HG03460 (cell line): ENCODE data around the gene CCDC185.
"Not testable (repeated sequence)": the region's sequence is repeated elsewhere in the genome, so short reads cannot be mapped to it uniquely, and the experiment has no call there.

Experiments used
- ATAC-seq: cut with Tn5 transposase; IDR thresholded peaks from one replicate; pipeline ENCODE4 v1.9.1; 2021; ENCODE audit not compliant: unreplicated experiment

CCDC185 gene

DNA sequence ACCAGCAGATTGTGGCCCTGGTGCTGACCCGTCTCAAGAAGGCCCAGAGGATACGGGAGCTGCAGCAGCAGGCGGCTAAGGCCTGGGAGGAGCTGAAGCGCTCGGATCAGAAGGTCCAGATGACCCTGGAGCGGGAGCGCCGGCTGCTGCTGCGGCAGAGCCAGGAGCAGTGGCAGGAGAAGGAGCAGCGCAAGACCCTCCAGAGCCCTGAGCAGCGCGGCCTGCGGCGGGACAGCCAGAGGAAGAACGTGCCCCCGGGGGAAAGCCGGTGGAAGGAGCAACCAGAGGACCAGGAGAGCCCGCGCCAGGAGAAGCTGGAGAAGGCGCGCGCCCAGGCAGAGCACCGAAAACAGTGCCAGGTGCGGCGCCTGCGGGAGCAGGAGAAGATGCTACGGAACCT, 1.0 kb downstream of the CCDC185 start:
- no peak for ATAC-seq

DNA sequence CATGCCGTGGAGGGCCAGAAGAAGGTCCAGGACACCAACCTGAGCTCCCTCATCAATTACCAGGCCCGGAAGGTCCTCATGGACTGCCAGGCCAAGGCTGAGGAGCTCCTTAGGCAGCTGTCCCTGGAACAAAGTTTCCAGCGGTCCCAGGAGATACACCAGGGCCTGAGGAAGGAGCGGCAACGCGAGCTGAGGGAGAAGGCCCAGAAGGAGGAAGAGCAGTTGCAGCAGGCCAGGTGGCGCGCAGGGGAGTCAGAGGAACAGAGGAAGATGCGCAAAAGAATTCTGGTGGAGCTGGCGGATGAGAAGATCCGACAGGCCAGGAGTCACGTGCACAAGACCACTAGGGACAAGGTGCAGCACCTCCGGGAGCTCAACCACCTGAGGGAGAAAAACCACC, 1.5 kb downstream of the CCDC185 start:
- ATAC-seq: no peak

DNA sequence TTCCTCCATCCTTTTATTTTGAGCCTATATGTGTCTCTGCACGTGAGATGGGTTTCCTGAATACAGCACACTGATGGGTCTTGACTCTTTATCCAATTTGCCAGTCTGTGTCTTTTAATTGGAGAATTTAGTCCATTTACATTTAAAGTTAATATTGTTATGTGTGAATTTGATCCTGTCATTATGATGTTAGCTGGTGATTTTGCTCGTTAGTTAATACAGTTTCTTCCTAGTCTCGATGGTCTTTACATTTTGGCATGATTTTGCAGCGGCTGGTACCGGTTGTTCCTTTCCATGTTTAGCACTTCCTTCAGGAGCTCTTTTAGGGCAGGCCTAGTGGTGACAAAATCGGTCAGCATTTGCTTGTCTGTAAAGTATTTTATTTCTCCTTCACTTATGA, 6.2 kb downstream of the CCDC185 start:
- ATAC-seq: not testable (repeated sequence)

DNA sequence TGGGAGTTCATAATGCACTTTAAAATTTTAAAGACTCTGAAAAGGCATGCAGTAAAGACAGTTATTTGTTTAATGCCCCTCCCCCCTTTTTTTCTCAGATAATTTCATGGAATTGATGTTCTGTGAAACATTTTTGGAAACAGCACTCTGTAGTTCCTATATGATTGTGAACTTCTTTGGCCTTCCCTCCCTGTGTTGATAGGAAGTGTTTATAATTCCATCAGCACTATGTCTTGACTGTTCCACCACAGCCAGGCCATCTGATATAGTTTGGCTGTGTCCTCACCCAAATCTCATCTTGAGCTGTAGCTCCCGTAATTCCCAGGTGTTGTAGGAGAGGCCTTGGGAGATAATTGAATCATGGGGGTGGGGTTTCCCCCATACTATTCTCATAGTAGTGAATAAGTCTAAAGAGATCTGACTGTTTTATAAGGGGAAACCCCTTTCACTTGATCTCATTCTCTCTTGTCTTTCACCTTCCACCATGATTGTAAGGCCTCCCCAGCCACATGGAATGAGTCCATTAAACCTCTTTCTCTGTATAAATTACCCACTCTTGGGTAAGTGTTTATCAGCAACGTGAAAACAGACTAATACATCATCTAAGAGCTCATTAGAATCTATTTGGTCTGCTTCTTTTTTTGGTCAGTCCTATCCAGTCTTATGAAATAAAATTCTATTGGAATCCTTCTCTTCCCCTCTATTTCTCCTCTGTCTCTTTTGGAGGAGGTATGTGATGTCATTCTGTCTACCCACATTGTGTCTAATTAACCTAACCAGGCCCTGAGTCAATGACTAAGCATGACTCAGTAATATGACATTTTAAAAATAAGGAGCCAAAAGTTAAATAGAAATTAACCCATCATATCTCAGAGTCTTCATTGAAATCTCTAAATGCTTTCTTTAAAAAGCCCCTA, 8.9 kb downstream of the CCDC185 start:
- ATAC-seq: no peak

DNA sequence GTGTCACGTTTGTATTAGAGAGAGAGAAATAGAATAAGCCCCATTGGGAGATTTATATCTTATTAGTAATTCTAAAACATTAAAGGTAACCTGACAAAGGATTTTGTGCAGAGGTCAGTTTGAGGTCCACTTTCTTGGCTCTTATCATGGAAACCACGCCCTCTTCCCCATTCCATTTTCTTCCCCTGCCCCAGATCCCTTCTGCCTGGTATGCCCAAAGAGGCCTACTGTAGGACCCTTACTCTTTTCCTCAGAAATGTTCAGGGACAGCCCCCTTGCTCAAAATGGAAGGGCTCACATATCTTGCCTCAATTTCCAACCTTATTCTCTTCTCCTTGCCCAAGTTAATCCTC, 9.6 kb downstream of the CCDC185 start:
- ATAC-seq: no peak

DNA sequence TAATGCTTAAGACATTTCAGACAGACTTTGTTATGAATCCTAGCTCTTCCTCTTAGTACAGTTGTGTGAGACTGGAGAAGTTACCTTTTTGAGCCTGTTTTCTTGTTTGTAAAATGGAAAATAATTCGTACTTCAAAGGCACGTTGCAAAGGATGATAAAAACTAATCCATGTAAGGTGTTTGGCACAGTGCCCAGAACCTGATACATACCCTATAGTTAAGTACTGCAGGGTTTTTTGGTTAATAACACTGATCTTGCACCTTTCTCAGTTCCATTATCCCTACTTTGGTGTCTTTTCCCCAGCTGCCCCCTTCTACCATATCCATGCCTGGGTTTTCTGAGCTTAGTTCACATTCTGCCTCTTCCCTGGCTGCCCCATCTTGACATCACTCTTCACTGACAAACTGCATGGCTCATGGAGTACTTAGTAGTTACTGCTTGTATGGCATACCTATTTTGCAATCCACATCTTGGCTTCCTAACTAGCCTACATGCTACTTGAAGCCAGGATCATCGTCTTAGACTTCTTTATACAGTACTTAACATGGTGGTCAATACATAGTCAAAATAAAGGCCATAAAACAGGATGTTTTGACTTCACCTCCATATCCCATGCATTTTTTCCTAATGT, 10.1 kb downstream of the CCDC185 start:
- ATAC-seq: no peak

DNA sequence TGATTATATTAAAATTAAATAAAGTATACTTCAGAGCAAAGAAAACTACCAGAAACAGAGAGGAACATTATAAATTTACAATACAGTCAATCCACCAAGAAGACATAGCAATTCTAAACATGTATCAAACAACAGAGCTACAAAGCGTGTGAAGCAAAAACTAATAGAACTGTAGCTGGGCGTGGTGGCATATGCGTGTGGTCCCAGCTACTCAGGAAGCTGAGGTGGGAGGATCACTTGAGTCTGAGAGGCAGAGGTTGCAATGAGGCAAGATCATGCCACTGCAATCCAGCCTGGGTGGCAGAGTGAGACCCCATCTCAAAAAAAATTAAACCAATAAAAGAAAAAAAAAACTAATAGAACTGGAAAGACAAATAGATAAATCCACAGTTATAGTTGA, 12.3 kb downstream of the CCDC185 start:
- ATAC-seq: no peak

DNA sequence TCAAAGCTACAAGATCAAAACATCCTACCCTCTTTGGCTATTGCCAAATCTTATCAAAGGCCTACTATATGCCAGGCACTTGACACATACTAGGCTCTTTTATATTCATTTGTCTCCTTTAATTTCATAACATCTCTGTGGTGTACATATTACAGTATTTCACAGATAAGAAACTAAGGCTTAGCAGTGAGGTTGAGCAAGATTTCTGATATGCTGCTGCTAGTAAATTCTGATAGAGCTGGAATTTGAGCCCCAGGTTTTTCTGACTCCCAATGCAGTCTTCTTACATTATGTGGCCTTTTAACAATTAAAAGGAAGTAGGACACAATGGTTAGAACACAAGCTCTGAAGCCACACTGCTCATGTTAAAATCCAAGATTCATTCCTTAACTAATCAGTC, 16.8 kb downstream of the CCDC185 start:
- no peak for ATAC-seq

DNA sequence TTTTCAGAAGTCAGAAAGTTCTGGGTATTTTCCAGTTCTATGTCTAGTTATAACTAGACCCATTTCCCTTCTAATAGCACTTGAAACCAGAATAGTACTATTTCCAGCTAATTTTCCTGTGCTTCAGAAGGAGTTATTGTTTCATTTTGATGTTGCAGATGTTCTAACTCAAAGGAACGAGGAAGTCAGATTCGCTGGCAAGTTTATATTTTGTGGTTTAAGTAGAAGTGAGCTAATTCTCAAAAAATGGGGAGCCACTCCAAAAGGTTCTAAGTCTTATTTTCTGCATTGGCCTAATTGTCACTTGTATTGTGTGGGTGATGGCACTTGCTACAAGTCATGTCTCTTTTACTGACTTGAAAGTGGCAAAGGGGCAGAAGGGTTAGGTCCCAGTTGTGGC, 18.1 kb downstream of the CCDC185 start:
- ATAC-seq: no peak

DNA sequence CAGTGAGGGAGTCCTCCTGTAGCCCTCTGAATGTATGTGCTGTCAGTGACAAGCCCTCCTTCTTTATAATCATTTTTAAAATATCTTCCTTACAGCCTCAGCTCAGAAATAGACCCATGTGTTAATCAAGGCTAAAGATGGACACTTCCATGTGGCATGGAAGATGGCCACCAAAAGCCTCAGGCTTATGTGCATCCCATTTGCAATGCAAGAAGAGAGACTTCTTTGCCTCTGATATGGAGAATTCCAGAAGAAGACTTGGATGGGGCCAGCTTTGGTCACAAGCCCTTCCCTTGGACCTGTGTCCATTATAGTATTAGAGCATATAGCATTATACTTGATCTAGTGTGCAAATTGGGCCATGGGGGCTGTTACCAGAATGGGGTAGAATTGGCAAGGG, 18.5 kb downstream of the CCDC185 start:
- ATAC-seq: no peak

DNA sequence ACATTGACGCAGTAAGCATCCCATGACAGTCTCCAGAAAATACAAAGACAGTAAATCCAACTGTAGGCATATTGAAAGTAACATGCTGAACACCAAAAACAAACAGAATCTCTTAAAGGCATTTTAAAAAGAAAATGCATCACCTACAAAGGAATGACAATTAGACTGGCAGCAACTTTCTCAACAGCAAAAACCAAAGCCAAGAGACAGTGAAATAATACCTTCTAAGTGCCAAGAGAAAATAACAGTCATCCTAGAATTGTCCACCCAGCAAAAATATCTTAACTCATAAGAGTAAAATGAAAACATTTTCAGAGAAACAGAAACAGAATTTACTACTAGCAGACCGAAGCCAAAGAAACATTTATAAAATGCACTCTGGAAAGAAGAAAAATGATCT, 20.0 kb downstream of the CCDC185 start:
- no peak for ATAC-seq

DNA sequence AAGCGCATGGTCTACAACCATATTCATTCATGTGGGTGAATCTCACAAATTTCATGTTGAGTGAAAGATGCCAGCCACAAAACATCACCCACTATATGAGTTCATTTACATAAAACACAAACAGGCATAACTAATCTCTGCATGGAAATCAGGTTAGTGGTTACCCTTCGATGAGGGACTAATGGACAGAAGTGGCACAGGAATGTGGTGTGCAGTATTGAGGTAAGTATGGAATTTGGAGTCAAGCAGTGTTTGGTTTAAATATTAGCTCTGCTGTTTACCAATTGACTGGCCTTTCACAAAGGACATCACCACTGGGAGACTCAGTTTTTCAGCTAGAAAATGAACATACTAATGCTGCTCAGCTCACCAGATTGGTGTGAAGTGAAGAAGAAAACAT, 24.2 kb downstream of the CCDC185 start:
- no peak for ATAC-seq

DNA sequence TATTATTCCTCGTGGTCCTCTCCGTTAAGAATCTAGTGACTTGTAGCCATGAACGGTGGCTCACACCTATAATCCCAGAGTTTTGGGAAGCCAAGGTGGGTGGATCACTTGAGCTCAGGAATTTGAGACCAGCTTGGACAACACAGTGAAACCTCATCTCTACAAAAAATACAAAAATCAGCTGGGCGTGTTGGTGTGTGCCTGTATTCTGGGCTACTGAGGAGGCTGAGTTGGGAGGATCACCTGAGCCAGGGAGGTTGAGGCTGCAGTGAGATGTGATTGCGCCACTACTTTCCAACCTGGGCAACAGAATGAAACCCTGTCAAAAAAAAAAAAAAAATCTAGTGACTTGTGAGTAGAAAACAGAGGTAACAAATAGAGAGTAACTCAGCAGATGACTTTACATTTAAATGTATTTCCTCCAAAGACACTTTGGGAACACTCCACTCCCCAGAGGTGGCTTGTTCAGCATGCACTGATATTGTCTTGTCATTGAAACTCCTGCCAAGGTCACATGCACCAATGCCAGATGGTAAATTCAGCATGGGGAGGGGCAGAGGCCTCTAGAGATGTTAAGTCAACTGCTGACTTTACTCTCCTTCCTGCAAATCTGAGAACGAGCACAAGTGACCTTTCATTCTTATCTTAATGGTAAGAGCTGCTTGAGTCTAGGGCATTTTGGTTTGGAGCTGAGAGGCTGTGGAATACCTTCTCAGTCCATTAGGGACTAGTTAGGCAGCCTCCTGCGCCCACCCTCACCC, 24.9 kb downstream of the CCDC185 start:
- no peak for ATAC-seq

DNA sequence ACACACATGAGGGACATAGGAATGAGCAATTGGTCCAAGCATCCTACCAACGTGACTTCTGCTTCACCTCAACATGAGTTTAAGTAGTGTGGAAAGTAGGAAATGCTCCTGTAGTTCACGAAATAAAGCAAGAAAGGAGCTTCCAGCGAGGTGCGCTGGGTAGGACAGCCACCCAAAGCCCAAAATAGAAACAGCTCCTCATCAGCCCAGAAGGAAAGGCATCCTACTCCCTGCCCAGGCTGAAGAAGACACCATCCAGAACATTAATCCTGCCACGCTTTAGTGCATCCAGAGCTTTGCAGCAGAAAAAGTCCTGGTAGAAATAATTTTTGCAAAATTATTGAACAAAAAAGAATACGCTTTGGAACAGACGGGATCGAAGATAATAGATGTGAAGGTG, 25.9 kb downstream of the CCDC185 start:
- no peak for ATAC-seq

DNA sequence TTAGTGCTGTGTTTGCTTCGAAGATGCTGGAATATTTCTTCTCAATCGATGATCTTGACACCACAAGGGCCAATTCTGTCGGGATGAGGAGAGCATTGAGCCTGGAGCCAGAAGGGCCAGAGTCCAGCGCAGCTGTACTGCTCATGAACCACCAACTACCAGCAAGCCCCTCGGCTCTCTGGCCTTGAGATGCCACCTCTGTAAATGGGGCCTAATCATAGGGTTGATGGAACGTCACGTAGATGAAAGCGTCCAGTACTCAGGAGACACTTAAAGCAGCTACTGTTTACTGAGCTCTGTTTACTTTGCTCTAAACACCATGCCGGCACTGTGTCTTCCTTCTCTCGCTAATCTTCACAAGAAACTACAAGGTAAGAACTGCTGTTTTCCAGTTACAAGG, 26.3 kb downstream of the CCDC185 start:
- ATAC-seq: no peak

DNA sequence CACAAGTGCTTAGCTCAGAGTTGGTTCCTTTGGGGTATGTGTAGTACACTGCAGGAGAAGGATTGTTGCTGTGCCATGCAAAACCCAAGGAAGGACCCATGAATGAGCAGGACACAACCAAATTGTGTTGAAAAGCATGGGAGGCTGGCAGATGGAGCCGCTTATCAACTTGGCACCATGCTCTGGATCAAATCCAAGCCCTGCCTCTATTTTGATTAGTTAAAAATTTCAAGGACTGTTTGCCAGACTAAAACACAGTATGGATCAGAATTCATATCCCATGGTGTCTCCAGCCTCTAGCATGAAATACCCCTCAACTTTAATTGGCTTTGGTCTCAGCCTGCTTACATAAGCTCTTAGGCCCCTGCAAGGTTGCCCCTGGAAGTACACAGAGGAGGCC, 27.8 kb downstream of the CCDC185 start:
- ATAC-seq: no peak

DNA sequence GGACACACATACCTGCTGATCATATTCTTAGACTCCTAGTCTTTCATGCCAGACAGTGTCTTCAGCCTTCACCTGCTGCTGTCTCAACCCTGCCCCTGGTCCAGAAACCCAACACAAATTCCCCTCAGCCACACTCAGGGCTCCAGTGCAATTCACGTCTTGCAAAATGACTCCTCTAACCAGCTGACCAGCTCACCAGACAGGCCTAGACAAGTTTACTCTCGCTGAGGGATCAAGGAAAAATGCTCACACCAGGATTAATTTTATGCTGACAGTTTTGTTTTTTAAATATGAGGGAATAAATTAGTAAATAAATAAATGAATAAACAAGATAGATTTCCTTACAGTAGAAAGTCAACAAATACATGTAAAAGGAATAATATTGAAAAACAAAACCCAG, 28.5 kb downstream of the CCDC185 start:
- ATAC-seq: no peak

DNA sequence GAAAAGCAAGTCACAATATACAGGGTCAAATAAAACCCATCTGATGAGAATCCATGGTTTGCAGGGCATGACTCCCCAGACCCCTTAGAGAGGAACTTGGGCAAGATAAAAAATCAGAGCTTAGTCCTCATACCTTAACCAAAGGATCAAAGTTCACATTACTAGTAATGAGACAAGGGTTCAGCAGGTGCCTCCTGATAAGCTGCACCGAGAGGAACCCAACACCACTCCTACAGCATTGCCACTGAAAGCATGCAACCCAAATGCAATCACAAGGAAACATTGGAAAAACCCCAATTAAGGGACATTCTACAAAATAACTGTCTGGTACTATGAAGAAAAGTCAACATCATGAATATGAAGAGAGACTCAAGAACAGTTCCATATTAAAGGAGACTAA, 29.7 kb downstream of the CCDC185 start:
- no peak for ATAC-seq

DNA sequence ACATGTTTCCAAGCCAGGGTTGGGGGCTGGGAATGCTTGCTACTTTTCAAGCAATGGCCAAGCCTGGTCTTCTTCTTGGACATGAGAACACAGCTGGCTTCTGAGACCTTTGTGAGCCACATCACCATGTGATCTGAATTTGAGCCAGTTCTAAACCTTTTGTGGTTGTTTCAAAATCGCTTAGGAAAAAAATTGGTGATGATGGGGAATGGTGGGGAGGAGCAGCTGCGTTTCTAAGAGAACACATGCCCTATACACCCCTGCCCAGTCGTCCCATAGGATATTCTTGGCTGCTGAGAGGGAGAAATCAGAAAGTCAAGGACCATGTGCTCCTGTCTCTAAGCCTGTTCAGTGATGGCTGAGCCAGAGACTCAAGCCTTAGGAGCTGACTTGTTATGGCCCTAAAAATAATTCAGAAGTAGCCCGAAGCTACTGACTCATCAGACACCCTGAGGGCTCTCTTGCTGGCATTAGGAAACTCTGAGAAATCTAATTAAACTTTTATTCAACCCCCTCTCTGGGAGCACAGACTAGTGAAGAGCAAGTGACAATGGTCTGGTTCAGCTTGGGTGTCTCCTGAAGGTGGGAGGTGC, 30.5 kb downstream of the CCDC185 start:
- no peak for ATAC-seq

DNA sequence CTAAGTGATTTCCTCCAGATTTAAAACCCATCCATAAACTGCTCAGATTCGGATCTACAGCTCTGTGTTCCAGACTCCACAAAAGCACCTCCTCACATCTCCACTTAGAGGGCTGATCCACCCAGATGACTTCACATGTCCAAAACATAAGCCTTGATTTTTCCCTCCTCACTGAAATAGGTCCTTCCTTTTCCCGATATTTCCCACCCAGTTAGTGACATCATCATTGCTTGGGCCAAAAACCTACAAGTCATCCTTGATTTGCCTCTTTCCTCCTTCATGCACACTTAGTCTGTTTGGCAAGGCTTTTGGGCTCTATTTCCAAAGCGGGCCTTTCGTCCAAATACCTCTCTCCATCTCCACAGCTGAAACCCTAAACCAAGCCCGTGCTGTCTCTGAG, 32.3 kb downstream of the CCDC185 start:
- no peak for ATAC-seq

DNA sequence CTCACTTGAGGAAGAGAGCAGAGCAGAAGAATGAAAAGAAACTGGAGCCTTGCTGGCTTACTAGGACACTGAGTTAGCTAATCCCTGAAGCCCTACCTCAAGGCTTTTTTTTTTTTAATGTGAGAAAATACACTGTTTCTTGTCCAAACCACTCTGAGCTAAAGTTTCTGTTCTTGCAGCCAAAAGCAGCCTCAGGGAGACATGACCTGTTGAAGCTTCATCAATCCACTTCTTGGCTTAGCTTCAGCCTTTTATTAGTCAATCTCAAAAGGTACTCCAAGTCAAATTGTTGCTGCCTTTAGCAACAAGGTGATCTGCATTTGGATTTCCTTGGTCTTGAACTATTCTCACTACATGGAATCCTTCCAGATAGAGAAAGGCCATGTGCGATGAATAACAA, 33.7 kb downstream of the CCDC185 start:
- ATAC-seq: no peak

DNA sequence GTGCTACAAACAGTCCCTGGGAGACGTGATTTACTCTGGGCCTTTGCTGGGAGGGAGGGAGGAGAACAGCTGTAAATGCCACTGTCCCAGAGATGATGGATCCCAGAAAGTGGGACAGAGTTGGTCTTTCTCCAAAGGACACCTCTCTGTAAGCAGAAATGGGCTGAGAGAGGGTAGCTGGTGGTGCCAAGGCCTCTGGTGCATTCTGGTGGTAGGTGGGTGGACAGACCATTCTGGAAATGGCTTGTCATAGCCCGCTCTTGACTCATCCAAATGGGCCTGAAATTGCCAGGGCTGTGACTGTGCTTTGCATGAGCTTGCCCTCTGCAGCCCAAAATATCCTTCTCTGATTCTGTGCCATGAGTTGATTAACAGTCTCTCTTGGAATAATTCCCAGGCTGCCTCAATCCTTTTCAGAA, 36.1 kb downstream of the CCDC185 start:
- ATAC-seq: no peak
